ENCODE measurements around the gene RFX4.
"Not testable (repeated sequence)": the region's sequence is repeated elsewhere in the genome, so short reads cannot be mapped to it uniquely, and the experiment has no call there.

GRCh38 chr12:106692033-106692432 is 109.2 kb downstream of the RFX4 start:
- TF ChIP-seq CTCF (IDR thresholded peaks at IDR 0.05; ENCODE audit: borderline replicate concordance, extremely low read depth, low read length, poor library complexity, severe bottlenecking); EZH2 (IDR thresholded peaks at IDR 0.05; ENCODE audit: borderline replicate concordance, low read depth, low read length, severe bottlenecking): not testable (repeated sequence)
